T-cell (primary cell): ENCODE results near the gene CELF2. TPM values are rescaled to one million over a fixed set of nuclear protein-coding genes. Genes with fewer than 3 reads are reported as not detected.
"Not testable (repeated sequence)": the region's sequence is repeated elsewhere in the genome, so short reads cannot be mapped to it uniquely, and the experiment has no call there.

Experiments used
- ATAC-seq, 4 experiments: fragments of 200-7000 bp in 3 of 4; fragments of 150-1000 bp in 1 of 4; cut with Tn5 transposase; replicated peaks in 1 of 4; 1 replicate in 3 of 4; 2 replicates in 1 of 4; pipeline ENCODE4 v1.10.0; 2021; ENCODE audit warnings: moderate library complexity in 3 of 4, mild to moderate bottlenecking in 2 of 4, moderate number of reproducible peaks in 1 of 4
- CTCF ChIA-PET, 2 donors: fragments of 300-600 bp; sonication (Branson Sonifier 250); formaldehyde crosslinking; loops; one replicate each; lab custom pipeline; 2022; ENCODE audit warnings: antibody characterized with exemption in 2 of 2; lab: Charles Lee
- POLR2A ChIA-PET, 2 donors: fragments of 300-600 bp; sonication (Branson Sonifier 250); formaldehyde crosslinking; loops; one replicate each; lab custom pipeline; 2022; ENCODE audit warnings: antibody characterized with exemption in 2 of 2; lab: Charles Lee
- DNase-seq, 35 experiments: peaks; one replicate each; pipeline versions ENCODE4 v3.0.0 to v3.0.0-alpha.2; 2013 to 2023
- H3K27ac ChIP-seq: one replicate; pipeline ENCODE4 v1.5.1; 2013; ENCODE audit warnings: low read length
- H3K27me3 ChIP-seq, 2 experiments: replicated peaks in 1 of 2; 1 replicate in 1 of 2; 2 replicates in 1 of 2; pipeline versions ENCODE4 v1.6.1 to v1.7.0; 2013; ENCODE audit warnings: low read length in 1 of 2, mixed read lengths in 1 of 2; ENCODE audit not compliant: control insufficient read depth in 2 of 2, insufficient read depth in 2 of 2; ENCODE audit errors: extremely low read depth in 1 of 2
- H3K36me3 ChIP-seq, 2 donors: 1 replicate in 1 of 2; 2 replicates in 1 of 2; pipeline versions ENCODE4 v1.6.1 to v1.7.0; 2013; ENCODE audit warnings: low read length in 1 of 2; ENCODE audit not compliant: control insufficient read depth in 2 of 2, insufficient read depth in 1 of 2; ENCODE audit errors: extremely low read depth in 1 of 2
- H3K4me1 ChIP-seq, 2 experiments: 1 replicate in 1 of 2; 2 replicates in 1 of 2; pipeline versions ENCODE4 v1.6.1 to v1.7.0; 2013; ENCODE audit warnings: low read length in 2 of 2, mixed read lengths in 1 of 2; ENCODE audit not compliant: insufficient read depth in 2 of 2, control insufficient read depth in 1 of 2; ENCODE audit errors: extremely low read depth in 1 of 2
- H3K4me3 ChIP-seq, 2 donors: 1 replicate in 1 of 2; 2 replicates in 1 of 2; pipeline versions ENCODE4 v1.5.1 to v1.7.0; 2013; ENCODE audit warnings: mild to moderate bottlenecking in 2 of 2, low read length in 1 of 2, moderate library complexity in 1 of 2; ENCODE audit not compliant: control insufficient read depth in 1 of 2; ENCODE audit errors: extremely low read depth in 1 of 2
- H3K9me3 ChIP-seq: 2 replicates; pipeline ENCODE4 v1.7.0; 2013
- H3K27ac Mint-ChIP-seq, 2 donors: one replicate each; pipeline ENCODE4 v1.8.0; 2020 to 2021; ENCODE audit warnings: mild to moderate bottlenecking in 2 of 2, mixed read lengths in 2 of 2
- H3K27me3 Mint-ChIP-seq, 2 donors: one replicate each; pipeline ENCODE4 v1.8.0; 2021 to 2022; ENCODE audit warnings: mixed read lengths in 2 of 2
- H3K36me3 Mint-ChIP-seq: one replicate; pipeline ENCODE4 v1.8.0; 2021; ENCODE audit warnings: mixed read lengths
- H3K4me1 Mint-ChIP-seq, 3 donors: one replicate each; pipeline ENCODE4 v1.8.0; 2020 to 2022; ENCODE audit warnings: mixed read lengths in 3 of 3, mild to moderate bottlenecking in 1 of 3
- H3K4me3 Mint-ChIP-seq, 3 donors: one replicate each; pipeline ENCODE4 v1.8.0; 2020 to 2022; ENCODE audit warnings: mild to moderate bottlenecking in 3 of 3, mixed read lengths in 3 of 3, moderate library complexity in 3 of 3
- H3K9me3 Mint-ChIP-seq, 3 donors: one replicate each; pipeline ENCODE4 v1.8.0; 2020 to 2022; ENCODE audit warnings: mixed read lengths in 3 of 3
- WGBS: methylation state at CpG from one replicate; pipeline ENCODE4 v1.1.5; 2013; ENCODE audit warnings: missing lambda C conversion rate; ENCODE audit not compliant: insufficient coverage; 5-methylcytosine and 5-hydroxymethylcytosine counted together
- total RNA-seq, 35 experiments: library from RNA in 6 of 35; stranded (reverse) in 6 of 35; fragments of 120-200 nt in 1 of 35; gene quantifications; one replicate each; pipeline versions ENCODE4 v1.2.1 to v1.2.4 and lab custom pipeline; 2013 to 2026

Gene CELF2
- total RNA-seq, 5 donors from 2014 or later (not counting 1 experiment from before 2014, with no cell fraction given) = 149 to 225 (median 166) TPM

- peaks cover 15 to 39% (median 22%) of the 10 kb centered on the region in 3 donors for H3K4me1 Mint-ChIP-seq
- Histone ChIP-seq H3K4me1 (peaks cover 0 to 10% of the 10 kb centered on the region in 2 experiments), H3K36me3 (peaks cover 2 to 9% of the 10 kb centered on the region in 2 donors), H3K27ac (no peak overlapping the region), H3K9me3 (no peaks in the 10 kb centered on the region), H3K27me3 (no peaks in the 10 kb centered on the region), H3K4me3 (no peak overlapping the region)
- H3K27me3 Mint-ChIP-seq = no peaks in the 10 kb centered on the region
- peak overlapping the region in 1 of 3 donors; percentile 17 for H3K4me3 Mint-ChIP-seq
- peaks cover 6% of the 10 kb centered on the region for H3K36me3 Mint-ChIP-seq
- ChIA-PET POLR2A (interaction anchor here (0.6 to 0.7 kb wide), 2 partner anchors 12 to 81 kb away, joined by 3 read pairs; no protein-coding TSS in a partner anchor), CTCF (no interaction called here)
- no peak for ATAC-seq
- no peaks in the 10 kb centered on the region for H3K9me3 Mint-ChIP-seq
- DNase-seq = no peak
- 94% methylated on average over 18 of the region's 18 CpGs for WGBS
- H3K27ac Mint-ChIP-seq = peak overlapping the region in 1 of 2 donors; percentile 22
Measured at GRCh38 chr10:11339660-11340059, 322.0 kb downstream of the CELF2 start.

GRCh38 chr10:11341283-11341960, 323.8 kb downstream of the CELF2 start:
- no peaks in the 10 kb centered on the region for H3K27me3 ChIP-seq

GRCh38 chr10:11344081-11344480, 326.4 kb downstream of the CELF2 start:
- Mint-ChIP-seq H3K27me3 (no peaks in the 10 kb centered on the region), H3K4me1 (peaks cover 7 to 21% (median 10%) of the 10 kb centered on the region in 3 donors), H3K4me3 (no peak overlapping the region), H3K36me3 (peaks cover 3% of the 10 kb centered on the region), H3K9me3 (peaks cover 0 to 5% (median 0%) of the 10 kb centered on the region in 3 donors), H3K27ac (no peak overlapping the region)
- H3K4me1 ChIP-seq = peaks cover 0 to 7% of the 10 kb centered on the region in 2 experiments
- no peaks in the 10 kb centered on the region for H3K27me3 ChIP-seq
- H3K36me3 ChIP-seq = no peaks in the 10 kb centered on the region
- 95% methylated on average over 20 of the region's 30 CpGs for WGBS
- ChIA-PET CTCF (no interaction called here), POLR2A (no interaction called here)
- no peak for ATAC-seq
- no peaks in the 10 kb centered on the region for H3K9me3 ChIP-seq
- DNase-seq = no peak
- no peak overlapping the region for H3K27ac ChIP-seq
- no peak overlapping the region for H3K4me3 ChIP-seq

More at GRCh38 chr10:11341283-11341960, 323.8 kb downstream of the CELF2 start:
- DNase-seq (no peak), ATAC-seq (no peak)
- Histone ChIP-seq H3K4me3 (no peak overlapping the region), H3K27ac (no peak overlapping the region), H3K36me3 (no peaks in the 10 kb centered on the region), H3K4me1 (peaks cover 0 to 12% of the 10 kb centered on the region in 2 experiments), H3K9me3 (no peaks in the 10 kb centered on the region)
- ChIA-PET POLR2A (no interaction called here), CTCF (no interaction called here)
- peaks cover 16 to 38% (median 20%) of the 10 kb centered on the region in 3 donors for H3K4me1 Mint-ChIP-seq
- H3K4me3 Mint-ChIP-seq = no peak overlapping the region
- H3K9me3 Mint-ChIP-seq = no peaks in the 10 kb centered on the region
- H3K27me3 Mint-ChIP-seq = no peaks in the 10 kb centered on the region
- H3K36me3 Mint-ChIP-seq = no peaks in the 10 kb centered on the region
- WGBS = 70% methylated on average over 2 of the region's 5 CpGs
- peak overlapping the region in 1 of 2 donors; percentile 3 for H3K27ac Mint-ChIP-seq

- no peaks in the 10 kb centered on the region for H3K27me3 Mint-ChIP-seq
- peak overlapping the region in 1 of 2 donors; percentile 31 for H3K27ac Mint-ChIP-seq
- H3K27ac ChIP-seq = no peak overlapping the region
- H3K4me1 Mint-ChIP-seq = peaks cover 7 to 21% (median 9%) of the 10 kb centered on the region in 3 donors
- no peaks in the 10 kb centered on the region for H3K9me3 ChIP-seq
- H3K36me3 ChIP-seq = no peaks in the 10 kb centered on the region
- H3K9me3 Mint-ChIP-seq = peaks cover 0 to 5% (median 0%) of the 10 kb centered on the region in 3 donors
- peaks cover 3% of the 10 kb centered on the region for H3K36me3 Mint-ChIP-seq
- ATAC-seq (peak in 2 of 4 experiments; percentile 54 to 64), DNase-seq (peak in 5 of 35 experiments; percentile 8 to 38 (median 17))
- CTCF ChIA-PET = no interaction called here
- POLR2A ChIA-PET = no interaction called here
- H3K4me1 ChIP-seq = peaks cover 0 to 7% of the 10 kb centered on the region in 2 experiments
- H3K4me3 ChIP-seq = no peak overlapping the region
- H3K27me3 ChIP-seq = no peaks in the 10 kb centered on the region
- 75% methylated on average over 25 of the region's 28 CpGs for WGBS
- H3K4me3 Mint-ChIP-seq = peak overlapping the region in 2 of 3 donors; percentile 18 to 60
Measured at GRCh38 chr10:11344550-11344949, 326.9 kb downstream of the CELF2 start.

- Histone ChIP-seq H3K9me3 (no peaks in the 10 kb centered on the region), H3K4me1 (peaks cover 0 to 7% of the 10 kb centered on the region in 2 experiments), H3K27me3 (no peaks in the 10 kb centered on the region), H3K27ac (no peak overlapping the region), H3K36me3 (no peaks in the 10 kb centered on the region), H3K4me3 (no peak overlapping the region)
- peaks cover 0 to 5% (median 0%) of the 10 kb centered on the region in 3 donors for H3K9me3 Mint-ChIP-seq
- CTCF ChIA-PET = no interaction called here
- no peaks in the 10 kb centered on the region for H3K27me3 Mint-ChIP-seq
- H3K4me3 Mint-ChIP-seq = peak overlapping the region in 1 of 3 donors; percentile 60
- H3K27ac Mint-ChIP-seq = no peak overlapping the region
- peaks cover 3% of the 10 kb centered on the region for H3K36me3 Mint-ChIP-seq
- ATAC-seq = no peak
- WGBS = 73% methylated on average over 6 of the region's 10 CpGs
- DNase-seq = no peak
- POLR2A ChIA-PET = no interaction called here
- peaks cover 7 to 20% (median 9%) of the 10 kb centered on the region in 3 donors for H3K4me1 Mint-ChIP-seq
Measured at GRCh38 chr10:11345224-11346054, 327.8 kb downstream of the CELF2 start.

- H3K27ac Mint-ChIP-seq, H3K9me3 ChIP-seq, H3K4me3 ChIP-seq, H3K36me3 Mint-ChIP-seq, H3K9me3 Mint-ChIP-seq, H3K27me3 Mint-ChIP-seq, H3K4me3 Mint-ChIP-seq, H3K4me1 ChIP-seq, DNase-seq, H3K36me3 ChIP-seq, H3K27me3 ChIP-seq, ATAC-seq, H3K27ac ChIP-seq, CTCF ChIA-PET, POLR2A ChIA-PET: not testable (repeated sequence)
- no CpG with 5 or more reads among the region's 5 CpGs for WGBS
- peaks cover 7 to 14% (median 9%) of the 10 kb centered on the region in 3 donors for H3K4me1 Mint-ChIP-seq
Measured at GRCh38 chr10:11347580-11347979, 329.9 kb downstream of the CELF2 start.
